Adrenal gland (tissue), 12 donors: ENCODE results near the gene ENTPD8. TPM values are rescaled to one million over a fixed set of nuclear protein-coding genes. Genes with fewer than 3 reads are reported as not detected.
A peak's percentile ranks its signal among the peaks of the same experiment; 100 is the strongest.

Experiments used
- DNase-seq, 7 donors: peaks; one replicate each; pipeline ENCODE4 v3.0.0-alpha.2; 2019 to 2020
- H3K27ac ChIP-seq, 5 donors: fragments of 200-600 bp; sonication (generic) in 4 of 5; 1 replicate in 3 of 5; 2 replicates in 2 of 5; pipeline versions ENCODE4 v1.5.1 to v1.8.0; 2016 to 2020; ENCODE audit warnings: mild to moderate bottlenecking in 1 of 5
- H3K27me3 ChIP-seq: fragments of 200-600 bp; 2 replicates; pipeline ENCODE4 v1.8.0; 2021
- H3K36me3 ChIP-seq, 2 donors: fragments of 200-600 bp; replicated peaks in 1 of 2; 1 replicate in 1 of 2; 2 replicates in 1 of 2; pipeline versions ENCODE4 v1.5.1 to v1.8.0; 2018 to 2022
- H3K4me1 ChIP-seq, 2 donors: fragments of 200-600 bp; replicated peaks in 1 of 2; 1 replicate in 1 of 2; 2 replicates in 1 of 2; pipeline versions ENCODE4 v1.5.1 to v1.8.0; 2018 to 2021
- H3K4me3 ChIP-seq, 4 donors: fragments of 200-600 bp; sonication (generic) in 3 of 4; one replicate each; pipeline ENCODE4 v1.5.1; 2016 to 2018
- H3K9me3 ChIP-seq, 3 donors: fragments of 200-600 bp; sonication (generic) in 1 of 3; replicated peaks in 1 of 3; 1 replicate in 2 of 3; 2 replicates in 1 of 3; pipeline versions ENCODE4 v1.5.1 to v1.8.0; 2016 to 2021
- POLR2A ChIP-seq, 2 donors: fragments of 450-650 bp; IDR thresholded peaks; one replicate each; pipeline ENCODE4 v1.6.1; 2017; ENCODE audit warnings: antibody characterized with exemption in 2 of 2, mild to moderate bottlenecking in 2 of 2, moderate library complexity in 1 of 2
- WGBS, 4 donors: extraction: QIAGEN DNeasy Blood & Tissue Kit in 2 of 4; methylation state at CpG; one replicate each; pipeline versions ENCODE4 v1.1.5 to v1.1.7; 2013 to 2017; 5-methylcytosine and 5-hydroxymethylcytosine counted together
- intact Hi-C, 2 donors: fragments of 100-400 bp; cut with DNase I; formaldehyde crosslinking; loops; one replicate each; pipeline versions ENCODE4 v1.14.1 to v1.15.0; 2022 to 2023
- polyA plus RNA-seq, 3 donors: library from polyadenylated mRNA; stranded (reverse); fragments of 200-250 nt in 2 of 3; fragments of 350-450 nt in 1 of 3; fragmentation: Illumina TruSeq in 1 of 3; extraction: RNeasy Lipid Tissue Mini Kit (QIAGEN cat#74804) in 1 of 3; gene quantifications; one replicate each; pipeline ENCODE4 v1.2.3, GENCODE V29; 2013 to 2014
- total RNA-seq, 9 donors: library from RNA; depleted of rRNA in 4 of 9; stranded (reverse); fragments of >200 nt in 4 of 9; fragments of 120-200 nt in 1 of 9; fragmentation: NEBNext Ultra II Directional in 1 of 9; extraction: Animal tissue kit (Norgen Biotek cat#: 25700) in 1 of 9; gene quantifications; one replicate each; pipeline versions ENCODE4 v1.1.0 to v1.2.4, GENCODE V29; 2013 to 2023
- TF ChIP-seq, protein P1 (sequence below), 6 experiments: fragments of 450-650 bp in 4 of 6; fragments of 200-600 bp in 2 of 6; sonication (generic) in 1 of 6; IDR thresholded peaks; 1 replicate in 5 of 6; 2 replicates in 1 of 6; pipeline versions ENCODE4 v1.5.1 to v1.8.0; 2016 to 2021; ENCODE audit warnings: antibody characterized with exemption in 6 of 6, mild to moderate bottlenecking in 2 of 6, moderate library complexity in 1 of 6
- donor health status: healthy with polysubstance abuse.
- donor health status: Bipolar disorder and iron deficiency.
- donor health status: DM: yes; HTN: yes; CAD: no.
- donor health status: DM: no; HTN: no; CAD: no.
- donor health status: DM: no; HTN: no; CAD: no.
- donor health status: DM: yes; HTN: yes; CAD: no.

Gene ENTPD8
- total and polyA plus RNA-seq, 12 donors, result 0.14 to 0.20 (median 0.17) TPM; not detected in 6

DNA sequence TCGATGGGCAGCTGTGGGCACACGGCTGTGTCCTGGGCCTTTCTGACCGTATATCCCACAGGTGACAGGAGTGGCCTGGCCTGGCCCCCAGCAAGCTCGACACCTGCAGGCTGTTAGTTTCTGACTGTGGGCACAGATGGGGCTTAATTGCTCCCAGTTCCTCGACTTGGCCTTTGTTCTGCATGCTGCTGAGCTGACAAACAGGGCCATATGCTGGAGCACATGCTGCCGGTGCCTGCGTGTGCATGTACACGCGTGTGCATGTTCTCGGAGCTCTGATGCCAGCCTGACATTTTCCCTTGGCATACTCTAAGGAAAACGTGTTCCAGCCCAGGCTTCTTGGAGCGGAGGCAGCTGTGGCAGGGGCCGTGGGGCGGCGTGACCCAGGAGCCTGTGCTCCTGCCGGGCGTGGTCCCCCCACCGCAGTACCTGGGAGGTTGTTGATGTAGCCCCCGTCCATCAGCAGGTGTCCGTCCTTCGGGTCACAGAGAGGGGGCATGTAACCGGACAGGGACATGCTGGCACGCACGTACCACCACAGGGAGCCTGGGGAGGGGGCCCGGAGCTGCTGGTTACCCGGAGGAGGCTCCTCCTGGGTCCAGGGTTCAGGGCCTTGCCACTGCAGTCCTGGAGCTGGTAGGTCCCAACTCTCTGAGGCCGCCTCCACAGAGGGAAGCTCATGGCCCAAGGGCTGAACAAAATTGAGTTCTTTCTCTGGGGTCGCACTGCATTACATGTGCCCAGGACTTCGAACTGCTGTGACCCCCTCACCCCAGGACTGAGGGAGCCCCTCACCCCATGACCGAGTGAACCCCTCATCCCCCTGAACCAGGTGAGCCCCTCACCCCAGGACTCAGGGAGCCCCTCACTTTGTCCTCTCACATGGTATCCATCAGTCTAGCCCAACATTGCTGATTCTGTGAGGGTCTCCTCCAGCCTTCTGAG lies 22.1 kb upstream of the ENTPD8 start:
- intact Hi-C loops, result no loop called here
- WGBS, 4 donors, result 91 to 96% (median 94%) methylated on average over 18 to 30 of the region's 30 CpGs
- peak in 2 of 7 donors; percentile 14 to 27 for DNase-seq

DNA sequence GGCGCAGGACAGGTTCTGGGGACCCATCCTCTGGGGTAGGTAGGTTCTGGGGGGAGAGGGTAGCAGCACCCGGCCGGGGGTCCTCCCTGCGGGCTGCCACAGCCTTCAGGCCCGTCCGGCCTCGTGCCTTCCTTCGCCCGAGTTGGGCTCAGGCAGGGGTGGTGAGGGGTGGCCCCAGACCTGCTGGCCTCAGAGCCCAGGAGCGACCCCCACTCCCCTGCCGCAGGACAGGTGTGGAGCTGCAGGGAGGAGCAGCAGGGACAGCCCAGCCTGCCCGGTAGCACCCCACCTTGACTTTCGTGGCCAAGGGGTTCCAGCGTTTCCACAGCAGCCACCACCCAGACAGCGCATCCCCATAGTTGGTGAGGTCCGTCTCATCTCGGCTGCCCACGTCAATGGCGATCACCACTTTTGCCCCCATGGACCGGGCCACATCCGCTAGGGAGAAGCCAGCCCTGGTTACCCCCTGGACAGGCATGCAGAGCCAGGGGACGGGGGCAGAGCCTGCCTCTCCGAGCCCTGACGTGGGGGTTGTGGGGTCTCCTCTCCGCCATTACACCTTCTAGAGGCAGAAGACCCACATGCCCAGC lies 21.3 kb upstream of the ENTPD8 start:
- Histone ChIP-seq H3K36me3 (no peaks in the 10 kb centered on the region), H3K4me1 (peaks cover 15 to 23% of the 10 kb centered on the region in 2 donors), H3K4me3 (no peak overlapping the region)

More for the DNA sequence above, 22.1 kb upstream of the ENTPD8 start:
- TF ChIP-seq, protein P1, sequence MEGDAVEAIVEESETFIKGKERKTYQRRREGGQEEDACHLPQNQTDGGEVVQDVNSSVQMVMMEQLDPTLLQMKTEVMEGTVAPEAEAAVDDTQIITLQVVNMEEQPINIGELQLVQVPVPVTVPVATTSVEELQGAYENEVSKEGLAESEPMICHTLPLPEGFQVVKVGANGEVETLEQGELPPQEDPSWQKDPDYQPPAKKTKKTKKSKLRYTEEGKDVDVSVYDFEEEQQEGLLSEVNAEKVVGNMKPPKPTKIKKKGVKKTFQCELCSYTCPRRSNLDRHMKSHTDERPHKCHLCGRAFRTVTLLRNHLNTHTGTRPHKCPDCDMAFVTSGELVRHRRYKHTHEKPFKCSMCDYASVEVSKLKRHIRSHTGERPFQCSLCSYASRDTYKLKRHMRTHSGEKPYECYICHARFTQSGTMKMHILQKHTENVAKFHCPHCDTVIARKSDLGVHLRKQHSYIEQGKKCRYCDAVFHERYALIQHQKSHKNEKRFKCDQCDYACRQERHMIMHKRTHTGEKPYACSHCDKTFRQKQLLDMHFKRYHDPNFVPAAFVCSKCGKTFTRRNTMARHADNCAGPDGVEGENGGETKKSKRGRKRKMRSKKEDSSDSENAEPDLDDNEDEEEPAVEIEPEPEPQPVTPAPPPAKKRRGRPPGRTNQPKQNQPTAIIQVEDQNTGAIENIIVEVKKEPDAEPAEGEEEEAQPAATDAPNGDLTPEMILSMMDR (IDR thresholded peaks at IDR 0.05), result no peak
- TF ChIP-seq POLR2A (IDR thresholded peaks at IDR 0.05), result no peak
- Histone ChIP-seq H3K4me3 (no peak overlapping the region), H3K4me1 (peaks cover 12 to 22% of the 10 kb centered on the region in 2 donors), H3K27me3 (no peaks in the 10 kb centered on the region), H3K27ac (no peak overlapping the region), H3K9me3 (no peaks in the 10 kb centered on the region), H3K36me3 (no peaks in the 10 kb centered on the region)

DNA sequence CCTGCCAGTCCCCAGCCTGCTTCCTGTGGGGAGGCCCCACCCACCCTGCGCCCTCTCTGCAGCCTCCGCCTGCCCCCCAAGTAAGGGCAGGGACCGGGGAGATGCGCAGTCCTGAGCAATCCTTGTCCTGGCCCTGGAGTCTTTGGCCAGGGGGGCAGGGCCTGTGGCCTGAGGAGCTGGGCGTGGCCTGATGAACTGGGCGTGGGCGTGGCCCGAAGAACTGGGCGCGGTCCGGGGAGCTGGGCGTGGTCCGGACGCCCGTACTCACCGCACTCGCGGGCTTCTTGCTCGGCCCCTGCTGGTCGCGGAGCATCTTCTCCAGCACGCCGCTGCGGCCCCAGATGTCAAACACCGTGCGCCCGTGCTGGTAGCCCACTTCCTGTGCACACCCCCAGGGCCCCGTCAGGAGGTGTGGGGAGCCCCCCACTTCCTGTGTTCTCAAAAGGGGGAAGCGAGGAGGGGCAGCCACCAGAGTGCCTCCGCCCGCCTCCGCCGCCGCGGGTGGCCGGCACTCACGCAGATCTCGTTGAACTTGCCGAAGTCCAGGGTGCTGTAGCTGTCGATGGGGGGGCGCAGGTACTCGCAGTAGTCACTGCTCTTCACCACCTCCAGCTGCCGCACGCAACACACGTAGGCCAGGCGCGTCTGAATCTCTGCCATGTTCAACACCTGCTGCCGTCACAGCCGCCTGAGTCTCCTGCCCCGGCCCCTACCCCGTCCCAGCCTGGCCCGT lies 20.7 kb upstream of the ENTPD8 start:
- 60 to 86% (median 71%) methylated on average over 18 to 51 of the region's 52 CpGs for WGBS, 4 donors
- no peaks in the 10 kb centered on the region for H3K9me3 ChIP-seq
- no peak overlapping the region for H3K27ac ChIP-seq
- no peak overlapping the region for H3K4me3 ChIP-seq
- peaks cover 15 to 23% of the 10 kb centered on the region in 2 donors for H3K4me1 ChIP-seq
- intact Hi-C loops, result no loop called here
- TF ChIP-seq POLR2A (IDR thresholded peaks at IDR 0.05), result no peak
- TF ChIP-seq, protein P1 (IDR thresholded peaks at IDR 0.05), result no peak
- DNase-seq, result peak in 6 of 7 donors; percentile 25 to 56 (median 40)
- H3K27me3 ChIP-seq, result no peaks in the 10 kb centered on the region
- H3K36me3 ChIP-seq, result peaks cover 0 to 5% of the 10 kb centered on the region in 2 donors

More for the DNA sequence above, 21.3 kb upstream of the ENTPD8 start:
- TF ChIP-seq, protein P1 (IDR thresholded peaks at IDR 0.05), result no peak
- no peak for TF ChIP-seq POLR2A (IDR thresholded peaks at IDR 0.05)
- H3K9me3 ChIP-seq, result no peaks in the 10 kb centered on the region
- intact Hi-C loops, result no loop called here
- peak in 2 of 7 donors; percentile 21 to 24 for DNase-seq
- no peaks in the 10 kb centered on the region for H3K27me3 ChIP-seq
- no peak overlapping the region for H3K27ac ChIP-seq
- 87 to 95% (median 94%) methylated on average over 7 to 25 of the region's 25 CpGs for WGBS, 4 donors

DNA sequence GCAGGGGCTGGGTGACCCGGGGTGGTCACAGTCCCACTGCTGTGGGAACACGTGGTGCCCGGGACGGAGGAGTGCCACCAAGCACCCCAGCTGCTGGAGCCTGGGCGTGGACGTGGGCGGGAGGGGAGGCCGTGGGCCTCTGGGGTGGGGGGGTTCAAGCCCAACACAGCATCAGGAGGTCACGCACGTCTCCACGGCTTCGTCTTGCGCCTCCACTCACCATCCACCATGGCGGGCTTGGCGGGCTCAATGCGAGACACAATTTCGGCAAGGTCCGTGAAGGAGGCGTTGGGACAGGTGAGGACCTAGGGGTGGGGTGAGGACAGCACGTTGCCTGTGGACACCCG lies 20.1 kb upstream of the ENTPD8 start:
- Histone ChIP-seq H3K4me1 (peaks cover 15 to 23% of the 10 kb centered on the region in 2 donors), H3K27ac (no peak overlapping the region), H3K27me3 (no peaks in the 10 kb centered on the region), H3K4me3 (no peak overlapping the region), H3K36me3 (peaks cover 0 to 6% of the 10 kb centered on the region in 2 donors), H3K9me3 (no peaks in the 10 kb centered on the region)
- no peak for TF ChIP-seq POLR2A (IDR thresholded peaks at IDR 0.05)
- TF ChIP-seq, protein P1 (IDR thresholded peaks at IDR 0.05), result no peak
- 86 to 100% (median 93%) methylated on average over 8 to 21 of the region's 21 CpGs for WGBS, 4 donors
- DNase-seq, result peak in 3 of 7 donors; percentile 13 to 32 (median 25)
- intact Hi-C loops, result no loop called here
